ENCODE measurements around the gene DUSP23.

The DUSP23 gene

GRCh38 chr1:159803956-159804689, 23.4 kb downstream of the DUSP23 start:
- H3K9me3 ChIP-seq, result no peaks in the 10 kb centered on the region
- peaks cover 0 to 8% (median 2%) of the 10 kb centered on the region in 4 donors for H3K4me1 ChIP-seq
- H3K4me3 ChIP-seq, result no peak overlapping the region
- H3K27ac ChIP-seq, result no peak overlapping the region
- H3K27me3 ChIP-seq, result no peaks in the 10 kb centered on the region
- no peak for DNase-seq
- H3K36me3 ChIP-seq, result no peaks in the 10 kb centered on the region
- intact Hi-C loops (cut with DNase I; ENCODE audit: low total_unique reads), result no loop called here
- TF ChIP-seq CTCF (IDR thresholded peaks at IDR 0.05), result no peak

GRCh38 chr1:159804924-159805323, 24.2 kb downstream of the DUSP23 start:
- Histone ChIP-seq H3K27me3 (peaks cover 0 to 3% of the 10 kb centered on the region in 2 donors), H3K36me3 (no peaks in the 10 kb centered on the region), H3K4me1 (peaks cover 0 to 8% (median 2%) of the 10 kb centered on the region in 4 donors), H3K4me3 (no peak overlapping the region), H3K27ac (no peak overlapping the region), H3K9me3 (no peaks in the 10 kb centered on the region)
- no peak for TF ChIP-seq CTCF (IDR thresholded peaks at IDR 0.05)
- DNase-seq, result no peak
- intact Hi-C loops (cut with DNase I; ENCODE audit: low total_unique reads), result no loop called here

GRCh38 chr1:159815926-159816325, 35.2 kb downstream of the DUSP23 start:
- Histone ChIP-seq H3K36me3 (no peaks in the 10 kb centered on the region), H3K27me3 (no peaks in the 10 kb centered on the region), H3K9me3 (no peaks in the 10 kb centered on the region), H3K4me1 (no peaks in the 10 kb centered on the region), H3K27ac (no peak overlapping the region), H3K4me3 (no peak overlapping the region)
- TF ChIP-seq CTCF (IDR thresholded peaks at IDR 0.05), result no peak
- DNase-seq, result no peak
- intact Hi-C loops (cut with DNase I; ENCODE audit: low total_unique reads), result no loop called here

GRCh38 chr1:159817276-159818041, 36.7 kb downstream of the DUSP23 start:
- Histone ChIP-seq H3K27me3 (no peaks in the 10 kb centered on the region), H3K27ac (no peak overlapping the region), H3K36me3 (no peaks in the 10 kb centered on the region), H3K9me3 (no peaks in the 10 kb centered on the region), H3K4me3 (no peak overlapping the region), H3K4me1 (no peaks in the 10 kb centered on the region)
- intact Hi-C loops (cut with DNase I; ENCODE audit: low total_unique reads), result no loop called here
- DNase-seq, result no peak
- no peak for TF ChIP-seq CTCF (IDR thresholded peaks at IDR 0.05)

- H3K36me3 ChIP-seq, result no peaks in the 10 kb centered on the region
- DNase-seq, result no peak
- no peaks in the 10 kb centered on the region for H3K9me3 ChIP-seq
- no peak for TF ChIP-seq CTCF (IDR thresholded peaks at IDR 0.05)
- no peaks in the 10 kb centered on the region for H3K4me1 ChIP-seq
- H3K4me3 ChIP-seq, result no peak overlapping the region
- H3K27ac ChIP-seq, result no peak overlapping the region
- peaks cover 0 to 11% of the 10 kb centered on the region in 2 donors for H3K27me3 ChIP-seq
- intact Hi-C loops (cut with DNase I; ENCODE audit: low total_unique reads), result no loop called here
Observed at GRCh38 chr1:159821171-159821867, 40.6 kb downstream of the DUSP23 start.
